Sigmoid colon (tissue), 4 donors: ENCODE measurements around the gene EMC8.

Source experiments
- CTCF ChIP-seq, 4 experiments: fragments of 450-650 bp in 3 of 4; fragments of 200-600 bp in 1 of 4; IDR thresholded peaks; one replicate each; pipeline ENCODE4 v1.5.1; 2016 to 2019; ENCODE audit warnings: antibody characterized with exemption in 4 of 4, mild to moderate bottlenecking in 3 of 4, moderate library complexity in 2 of 4
- EP300 ChIP-seq, 4 donors: sonication (generic); formaldehyde crosslinking; IDR thresholded peaks; one replicate each; pipeline ENCODE4 v1.6.1; 2017; ENCODE audit warnings: antibody characterized with exemption in 4 of 4
- POLR2A ChIP-seq, 2 donors: fragments of 450-650 bp; IDR thresholded peaks; one replicate each; pipeline ENCODE4 v1.6.1; 2016; ENCODE audit warnings: antibody characterized with exemption in 2 of 2, mild to moderate bottlenecking in 2 of 2, moderate library complexity in 2 of 2

GRCh38 chr16:85754413-85754812, 44.9 kb downstream of the EMC8 start:
- no peak for TF ChIP-seq CTCF (IDR thresholded peaks at IDR 0.05)
- TF ChIP-seq POLR2A (IDR thresholded peaks at IDR 0.05), result no peak
- TF ChIP-seq EP300 (IDR thresholded peaks at IDR 0.05), result no peak
